H4 (cell line): Measurements from ENCODE around the gene GSG1L. TPM values are rescaled to one million over a fixed set of nuclear protein-coding genes. Genes with fewer than 3 reads are reported as not detected.
"Not testable (repeated sequence)": the region's sequence is repeated elsewhere in the genome, so short reads cannot be mapped to it uniquely, and the experiment has no call there.

Experiments used
- DNase-seq: peaks from one replicate; pipeline ENCODE4 v3.0.0-alpha.2; 2015; ENCODE audit warnings: low spot score
- total RNA-seq: library from RNA; depleted of rRNA; stranded (reverse); fragments of >200 nt; shearing (Covaris generic); gene quantifications from 2 replicates; pipeline ENCODE4 v1.2.3, GENCODE V29; 2014

GSG1L gene
- total RNA-seq, 1 experiment from 2014 or later = 0.08 TPM

DNA sequence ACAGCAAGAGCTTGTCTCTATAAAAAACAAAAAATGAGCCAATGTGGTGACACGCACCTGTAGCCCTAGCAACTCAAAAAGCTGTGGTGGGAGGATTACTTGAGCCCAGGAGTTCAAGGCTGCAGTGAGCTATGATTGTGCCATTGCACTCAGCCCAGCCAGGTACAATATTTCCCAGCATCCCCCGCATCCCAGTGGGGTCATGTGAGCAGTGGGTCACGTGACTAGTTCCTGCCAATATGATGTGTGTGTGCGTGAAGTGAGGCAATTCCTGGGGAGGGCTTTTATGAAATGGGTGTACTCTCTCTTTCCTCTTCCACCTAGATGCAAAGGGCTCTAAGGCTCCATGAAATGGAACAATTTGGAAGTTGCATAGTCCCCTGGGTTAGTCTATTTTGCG, 81.3 kb downstream of the GSG1L start:
- DNase-seq = no peak

DNA sequence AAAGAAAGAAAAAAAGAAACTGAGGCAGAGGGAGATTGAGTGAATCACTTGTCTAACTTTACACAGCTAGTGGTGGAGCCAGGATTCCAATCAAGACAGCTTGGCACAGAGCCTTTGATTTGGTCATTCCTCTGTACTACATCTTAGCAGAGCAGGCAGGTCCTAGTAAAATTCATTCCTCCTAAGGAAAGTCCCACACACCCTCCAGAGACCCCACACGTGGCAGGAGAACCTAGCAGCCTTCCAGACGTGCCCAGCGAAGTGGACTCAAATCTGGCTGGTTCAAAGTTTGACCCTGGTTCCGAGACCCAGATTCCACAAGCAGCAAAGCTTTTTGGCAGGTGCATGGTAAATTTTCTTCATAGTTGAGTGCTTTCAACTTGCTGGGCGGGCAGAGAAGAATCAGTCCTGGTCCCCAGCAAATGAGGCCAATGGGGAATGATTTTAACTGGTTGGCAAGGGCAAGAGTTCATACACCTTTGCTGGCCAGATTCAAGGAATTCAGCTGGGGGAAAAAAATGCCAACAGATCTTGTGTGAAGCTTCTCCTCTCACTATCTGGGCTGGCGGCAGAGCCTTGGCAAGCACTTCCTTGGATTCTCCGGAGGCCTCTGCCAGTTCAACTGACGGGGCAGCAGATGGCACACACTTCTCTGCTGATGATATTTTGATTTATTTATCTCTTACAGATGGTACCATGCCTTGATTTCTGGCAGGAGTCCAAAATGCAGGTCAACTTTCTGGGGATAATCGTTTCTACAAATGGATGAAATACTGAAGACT, 82.4 kb downstream of the GSG1L start:
- DNase-seq = no peak

DNA sequence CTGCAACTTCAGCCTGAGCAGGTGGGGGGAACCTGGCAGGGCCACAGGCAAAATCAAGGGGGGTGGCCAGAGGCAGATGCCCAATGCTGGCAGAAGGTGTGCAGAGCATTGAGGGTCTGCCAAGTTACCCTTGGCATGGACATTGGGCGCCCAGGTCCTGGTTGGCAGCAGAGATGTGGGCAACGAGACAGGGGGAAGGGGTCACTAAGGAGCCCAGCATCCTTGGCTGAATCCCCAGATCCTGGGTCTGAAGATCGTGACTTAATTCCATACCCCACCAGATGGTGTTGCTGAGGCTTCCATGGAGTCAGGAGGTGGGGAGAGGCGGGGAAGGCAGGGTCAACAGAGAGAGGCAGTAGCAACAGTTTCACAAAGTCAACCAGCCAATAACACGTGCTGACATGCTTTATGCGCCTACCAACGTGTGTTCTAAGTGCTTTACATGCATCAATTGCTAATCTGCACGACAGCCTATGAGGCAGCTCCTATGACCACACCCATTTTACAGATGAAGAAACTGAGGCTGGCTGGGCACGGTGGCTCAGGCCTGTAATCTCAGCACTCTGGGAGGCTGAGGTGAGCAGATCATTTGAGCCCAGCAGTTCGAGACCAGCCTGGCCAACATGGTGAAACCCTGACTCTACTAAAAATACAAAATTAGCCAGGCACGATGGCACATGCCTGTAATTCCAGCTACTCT, 83.3 kb downstream of the GSG1L start:
- DNase-seq = no peak

DNA sequence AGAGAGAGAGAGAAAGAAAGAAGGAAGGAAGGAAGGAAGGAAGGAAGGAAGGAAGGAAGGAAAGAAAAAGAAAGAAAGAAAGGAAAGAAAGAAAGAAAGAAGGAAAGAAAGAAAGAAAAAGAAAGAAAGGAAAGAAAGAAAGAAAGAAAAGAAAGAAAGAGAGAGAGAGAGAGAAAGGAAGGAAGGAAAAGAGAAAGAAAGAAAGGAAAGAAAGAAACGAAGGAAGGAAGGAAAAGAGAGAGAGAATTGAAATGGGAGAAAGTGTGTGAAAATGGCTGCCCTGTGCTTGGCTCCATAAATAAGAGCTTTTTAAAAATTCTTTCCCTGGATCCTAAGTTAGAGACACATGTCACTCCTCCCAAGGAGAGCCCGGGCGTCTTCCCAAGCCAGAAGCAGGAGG, 83.8 kb downstream of the GSG1L start:
- not testable (repeated sequence) for DNase-seq

DNA sequence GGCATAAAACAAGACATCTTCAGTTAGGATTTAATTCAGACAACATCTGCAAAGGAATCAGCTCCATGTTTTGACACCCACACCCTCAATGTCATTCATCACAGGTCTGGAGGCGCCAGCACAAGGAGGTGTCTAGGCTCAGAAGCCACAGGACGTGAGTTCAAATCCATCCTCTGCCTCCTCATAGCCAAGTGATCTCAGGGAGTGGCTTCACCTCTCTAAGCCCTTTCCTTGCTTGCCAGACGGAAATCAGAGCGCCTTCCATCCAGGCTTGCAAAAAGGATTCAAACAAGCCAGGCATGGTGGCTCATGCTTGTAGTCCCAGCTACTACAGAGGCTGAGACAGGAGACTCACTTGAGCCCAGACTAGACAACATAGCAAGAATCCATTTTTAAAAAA, 84.6 kb downstream of the GSG1L start:
- no peak for DNase-seq

DNA sequence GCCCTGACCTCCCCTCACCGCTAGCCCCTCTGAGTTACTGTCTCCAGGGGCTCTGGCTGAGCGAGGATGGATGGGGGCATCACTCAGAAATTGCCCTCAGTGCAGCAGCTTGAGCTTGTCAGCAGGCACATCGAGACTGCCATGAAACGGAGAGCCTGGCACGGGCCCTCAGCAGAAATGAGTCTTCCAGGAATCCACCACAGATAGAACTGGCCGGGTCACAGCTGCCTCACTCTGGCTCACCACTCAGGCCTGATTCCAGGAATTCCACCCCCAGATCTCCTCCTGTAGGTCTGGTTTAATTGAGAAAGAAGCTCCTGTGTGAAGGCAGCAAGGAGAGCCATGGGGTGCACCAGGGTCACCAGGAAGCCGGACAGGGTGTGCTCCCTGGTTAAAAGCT, 85.5 kb downstream of the GSG1L start:
- no peak for DNase-seq

DNA sequence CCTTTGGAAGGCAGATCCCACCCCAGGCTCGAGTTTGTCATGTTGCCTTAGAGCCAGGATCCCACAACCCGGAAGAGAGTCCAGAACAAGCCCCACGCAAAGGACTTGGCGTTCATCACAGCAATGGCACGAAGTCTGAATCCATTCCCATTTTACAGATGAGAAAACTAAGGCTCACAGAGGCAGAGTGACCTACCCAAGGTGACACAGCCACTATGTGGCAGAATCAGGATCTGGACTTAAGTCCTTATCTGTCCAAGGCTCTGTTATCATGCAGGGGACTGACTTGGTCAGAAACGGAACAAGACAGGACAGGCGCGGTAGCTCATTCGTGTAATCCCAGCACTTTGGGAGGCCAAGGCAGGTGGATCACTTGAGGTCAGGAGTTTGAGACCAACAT, 86.5 kb downstream of the GSG1L start:
- no peak for DNase-seq

DNA sequence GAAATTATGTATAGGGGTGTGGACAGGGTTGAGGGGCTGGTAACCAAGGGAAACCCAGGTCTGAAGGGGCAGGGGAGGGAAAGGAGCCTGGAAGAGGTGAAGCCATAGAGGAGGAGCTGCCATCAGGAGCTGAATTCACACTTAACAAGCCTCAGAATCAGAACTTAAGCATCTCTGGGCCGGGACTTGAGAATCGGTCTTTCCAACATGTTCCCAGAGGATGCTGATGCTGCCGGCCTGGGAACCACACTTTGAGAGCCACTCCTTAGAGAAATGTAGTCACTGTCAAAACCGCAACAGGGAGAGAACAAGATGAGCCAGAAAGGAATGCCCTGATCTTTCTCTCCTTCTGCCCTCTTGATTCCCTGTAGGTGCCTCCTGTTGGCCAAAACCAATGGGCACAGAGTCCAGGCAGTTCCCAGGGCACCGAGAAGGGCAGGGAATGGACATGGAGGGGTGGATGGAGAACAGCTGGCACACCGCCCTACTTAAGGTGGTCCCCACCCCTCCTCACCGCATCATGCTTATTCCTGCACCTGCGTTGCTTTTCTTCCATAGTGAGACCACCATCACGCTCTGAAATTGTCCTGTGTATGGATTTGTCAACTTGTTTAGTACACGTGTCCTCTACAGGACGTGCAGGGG, 88.5 kb downstream of the GSG1L start:
- DNase-seq = no peak

DNA sequence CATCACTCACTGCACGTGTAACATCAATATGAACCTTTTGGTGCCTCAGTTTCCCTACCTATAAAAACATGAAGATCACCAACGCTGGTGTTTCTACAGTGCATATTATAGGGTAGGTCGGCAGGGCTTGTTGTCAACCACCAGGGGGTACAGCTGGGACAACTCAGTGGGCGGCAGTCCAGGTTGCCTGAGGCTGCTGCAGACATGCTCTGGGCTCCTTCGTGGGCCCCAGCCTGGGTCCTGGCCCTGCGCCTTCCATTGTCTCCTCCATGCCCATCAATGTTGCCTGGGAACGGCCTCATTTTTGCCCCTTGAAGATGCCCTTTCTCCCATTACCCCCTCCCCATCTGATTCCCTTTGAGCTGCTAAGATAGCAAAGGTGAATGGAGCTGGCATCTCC, 89.8 kb downstream of the GSG1L start:
- DNase-seq = no peak

DNA sequence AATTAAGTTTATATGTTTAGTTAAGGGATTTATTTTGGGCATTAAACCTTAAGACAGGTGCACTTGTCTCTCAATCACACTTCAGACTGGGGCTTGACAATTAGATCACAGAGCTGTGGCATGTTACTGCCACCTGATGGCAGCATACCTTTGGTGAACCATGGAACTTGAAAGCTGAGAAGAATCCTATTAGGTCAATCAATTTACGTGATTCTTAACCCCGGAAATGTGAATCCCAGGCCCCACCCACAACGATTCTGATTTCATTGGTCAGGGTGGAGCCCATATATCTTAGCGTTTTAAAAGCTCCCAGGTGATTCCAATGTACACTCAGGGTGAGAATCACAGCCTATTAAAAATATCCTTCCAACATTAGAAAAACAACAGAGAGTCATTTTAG, 91.0 kb downstream of the GSG1L start:
- DNase-seq = peak; percentile 31

DNA sequence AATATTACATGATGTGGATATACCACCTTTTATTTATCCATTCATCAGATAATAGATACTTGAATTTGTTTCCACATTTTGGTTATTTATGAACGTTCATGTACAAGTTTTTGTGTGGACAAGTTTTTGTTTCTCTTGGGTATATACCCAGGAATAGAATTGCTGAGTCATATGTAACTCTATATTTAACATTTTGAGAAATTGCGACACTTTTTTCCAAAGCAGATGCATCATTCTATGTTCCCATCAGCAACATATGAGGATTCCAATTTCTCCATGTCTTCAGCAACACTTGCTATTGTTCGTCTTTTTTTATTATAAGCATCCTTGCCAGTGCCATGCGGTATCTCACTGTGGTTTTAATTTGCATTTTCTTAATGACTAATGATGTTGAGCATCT, 93.9 kb downstream of the GSG1L start:
- no peak for DNase-seq

DNA sequence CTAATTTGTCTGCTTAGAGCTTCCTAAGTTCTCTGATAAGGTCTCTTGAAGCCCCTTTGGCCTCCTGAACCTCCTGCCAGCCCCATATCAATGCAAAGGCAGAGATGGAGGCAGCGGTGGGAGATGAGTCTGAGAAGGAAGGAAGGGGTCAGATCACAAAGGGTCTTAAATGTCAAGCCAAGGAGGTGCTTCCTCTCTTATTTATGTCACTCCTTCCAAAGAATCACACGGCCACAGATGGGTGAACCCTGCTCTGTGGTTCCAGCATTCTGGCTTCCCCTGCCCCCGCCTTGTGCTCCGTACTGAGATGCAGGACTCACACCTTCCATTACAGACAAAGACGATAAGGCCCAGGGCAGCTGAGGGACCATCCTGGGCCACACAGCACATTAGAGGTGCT, 96.3 kb downstream of the GSG1L start:
- DNase-seq = no peak

DNA sequence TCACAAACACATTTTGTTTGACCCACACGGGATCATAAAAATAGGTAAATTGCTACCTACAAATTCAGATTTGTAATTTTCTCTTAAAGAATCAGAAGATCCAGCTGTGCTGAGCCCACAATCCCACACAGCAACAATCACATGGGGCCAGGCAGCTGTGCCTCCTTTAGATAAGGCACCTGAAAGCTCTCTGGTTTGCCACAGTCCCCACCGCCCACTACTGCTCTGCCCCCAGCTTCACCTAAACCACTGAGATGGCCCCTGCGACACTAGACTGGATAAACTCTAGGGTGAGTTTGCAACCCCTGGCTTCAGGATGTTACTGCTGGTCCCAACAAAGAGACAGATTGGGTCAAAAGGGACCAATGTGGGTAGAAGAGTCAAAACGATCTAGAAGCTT, 96.8 kb downstream of the GSG1L start:
- no peak for DNase-seq

DNA sequence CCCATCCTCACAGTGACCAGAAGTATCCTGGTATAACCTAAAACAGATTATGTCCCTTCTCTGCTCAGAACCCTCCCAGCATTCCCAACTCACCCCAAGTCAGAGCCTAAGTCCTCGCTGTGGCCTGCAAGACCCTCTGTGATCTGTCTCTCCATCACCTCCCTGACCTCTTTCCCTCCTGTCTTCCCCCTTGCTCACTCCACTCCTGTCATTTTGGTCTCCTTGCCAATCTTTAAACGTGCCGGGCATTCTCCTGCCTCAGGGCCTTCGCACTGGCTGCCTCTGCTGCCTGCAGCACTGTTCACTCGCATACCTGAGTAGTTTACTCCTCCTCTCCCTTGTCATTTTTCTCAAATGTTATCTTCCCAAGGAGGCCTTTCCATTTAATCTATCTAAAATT, 97.7 kb downstream of the GSG1L start:
- no peak for DNase-seq

DNA sequence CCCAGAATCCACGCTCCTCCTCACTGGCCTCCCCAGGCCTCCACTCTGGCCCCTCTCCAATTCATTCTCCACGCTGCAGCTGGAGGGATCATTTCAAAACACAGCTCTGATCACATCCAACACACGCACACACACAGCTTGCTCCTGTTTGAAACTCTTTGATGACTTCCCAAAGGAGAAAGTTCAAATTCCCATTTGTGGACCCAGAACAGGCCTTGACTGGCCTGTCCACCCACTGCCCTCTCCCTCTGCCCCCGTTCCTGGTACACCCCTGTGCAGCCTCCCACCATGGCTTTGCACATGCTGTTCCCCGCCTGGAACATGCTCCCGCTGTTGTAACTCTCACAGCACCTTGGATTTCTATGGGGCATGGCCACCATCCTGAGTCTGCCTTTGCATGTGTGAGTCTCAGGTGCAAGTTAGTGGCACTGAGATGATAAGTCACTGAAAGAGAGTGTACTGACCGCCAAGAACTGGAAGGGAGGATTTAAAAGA, 100.0 kb downstream of the GSG1L start:
- DNase-seq = no peak

DNA sequence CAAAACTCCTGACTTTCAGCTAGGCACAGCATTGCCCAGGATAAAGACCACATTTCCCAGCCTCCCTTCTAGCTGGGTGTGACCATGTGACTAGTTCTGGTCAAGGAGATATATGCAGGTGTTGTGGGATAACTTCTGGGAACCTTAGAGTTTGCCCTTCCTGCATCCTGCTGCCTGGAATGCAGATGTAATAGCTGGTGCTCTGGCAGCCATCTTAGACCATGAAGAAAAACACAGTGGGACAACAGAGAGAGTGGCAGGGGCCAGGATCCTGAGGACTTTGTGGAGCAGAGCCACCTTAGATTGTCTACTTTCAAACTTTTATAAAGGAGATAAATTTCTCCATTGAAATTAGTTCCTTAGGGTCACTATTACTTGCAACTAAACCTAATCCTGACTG, 101.3 kb downstream of the GSG1L start:
- no peak for DNase-seq

DNA sequence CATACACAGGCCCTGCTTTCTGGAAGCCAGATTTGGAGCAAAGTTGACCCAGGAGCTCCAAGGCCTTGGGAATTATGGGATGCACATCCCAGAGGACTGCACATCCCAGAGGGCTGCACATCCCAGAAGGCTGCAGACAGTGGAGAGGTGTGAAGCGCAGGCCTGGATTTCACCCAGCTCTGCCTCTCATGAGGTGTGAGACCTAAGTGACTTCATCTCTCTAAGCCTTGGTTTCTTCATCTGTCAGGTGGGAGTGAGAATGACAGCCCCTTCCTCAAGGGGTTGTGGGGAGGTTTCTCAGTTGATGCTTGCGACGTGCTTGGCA, 102.3 kb downstream of the GSG1L start:
- DNase-seq = no peak

DNA sequence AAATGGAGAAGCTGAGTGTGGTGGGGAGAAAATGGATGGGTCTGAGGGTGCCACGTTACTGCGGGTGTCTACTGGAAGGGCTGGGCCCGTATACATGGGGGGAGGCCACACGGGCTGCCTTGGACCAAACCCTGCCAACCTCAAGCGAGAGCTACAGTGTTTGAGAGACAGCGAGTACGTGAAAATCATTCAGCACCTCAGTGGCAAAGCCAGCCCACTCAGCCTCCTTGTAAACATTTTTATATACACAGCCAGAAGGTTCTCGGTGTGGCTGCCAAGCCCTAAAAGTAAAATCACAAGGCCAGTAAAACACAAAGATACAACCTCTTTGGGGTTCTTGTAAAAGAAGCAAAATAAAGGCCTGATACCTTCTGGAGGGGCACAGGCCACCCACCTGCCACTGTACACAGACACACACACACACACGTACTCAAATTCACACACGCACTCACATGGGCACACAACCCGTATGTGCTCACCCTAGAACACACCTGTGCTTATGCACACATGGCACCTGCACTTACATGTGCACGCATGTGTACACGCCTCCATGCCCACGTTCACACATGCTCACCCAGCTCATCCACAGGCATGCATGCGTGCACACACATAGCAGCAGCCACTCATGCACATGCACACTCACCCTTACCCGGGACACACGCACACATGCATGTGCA, 102.8 kb downstream of the GSG1L start:
- DNase-seq = no peak

DNA sequence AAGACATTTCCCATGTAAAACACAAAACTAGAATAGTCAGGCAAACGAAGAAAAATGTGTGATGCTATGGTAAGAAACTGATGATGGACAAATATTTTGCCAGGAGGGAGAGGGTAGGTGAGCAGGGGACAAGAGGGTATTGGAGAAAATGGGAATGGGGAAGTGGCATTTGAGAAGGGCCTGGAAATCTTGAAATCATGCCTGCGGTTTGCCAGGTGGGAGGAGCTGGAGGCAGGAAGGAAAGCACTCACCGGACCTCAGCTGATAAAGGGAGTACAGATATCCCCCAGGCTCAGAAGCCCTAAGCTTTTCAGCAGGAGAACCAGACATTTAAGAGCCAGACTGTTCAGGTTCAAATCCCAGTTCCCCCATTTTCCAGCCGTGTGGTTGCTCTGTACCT, 103.6 kb downstream of the GSG1L start:
- DNase-seq = no peak

DNA sequence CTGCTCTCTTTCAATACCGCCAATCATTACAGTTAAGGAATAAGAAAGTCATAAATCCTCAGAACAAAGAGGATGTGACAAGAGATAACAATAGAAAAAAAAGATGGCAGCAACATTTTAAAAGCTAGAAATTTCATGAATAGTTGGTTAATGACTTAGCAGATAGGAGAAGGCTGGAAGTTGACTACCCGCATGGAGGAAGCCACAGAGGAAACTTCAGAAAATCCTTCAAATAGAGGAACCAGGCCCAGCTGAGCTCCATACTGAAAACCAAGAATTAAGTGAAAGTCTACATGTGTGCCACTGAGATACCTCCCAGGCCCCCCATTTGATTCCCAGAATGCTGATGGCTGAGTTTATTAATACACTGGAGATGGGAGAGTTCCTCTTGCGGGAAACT, 109.3 kb downstream of the GSG1L start:
- DNase-seq = no peak

DNA sequence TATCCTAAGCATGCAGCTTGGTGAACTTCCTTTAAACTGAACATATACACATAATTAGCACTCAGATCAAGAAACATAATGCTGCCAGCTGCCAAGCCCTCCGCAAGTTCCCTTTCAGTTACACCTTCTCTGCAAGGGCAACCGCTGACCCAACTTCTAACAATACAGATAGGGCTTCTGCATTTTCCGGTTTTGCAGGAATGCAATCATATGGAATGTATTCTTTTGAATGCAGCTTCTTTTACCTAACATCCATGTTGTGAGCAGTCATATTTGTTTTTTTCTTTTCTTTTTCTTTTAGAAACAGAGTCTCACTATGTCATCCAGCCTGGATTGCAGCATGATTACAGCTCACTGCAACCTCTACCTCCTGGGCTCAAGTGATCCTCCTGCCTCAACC, 110.7 kb downstream of the GSG1L start:
- no peak for DNase-seq

DNA sequence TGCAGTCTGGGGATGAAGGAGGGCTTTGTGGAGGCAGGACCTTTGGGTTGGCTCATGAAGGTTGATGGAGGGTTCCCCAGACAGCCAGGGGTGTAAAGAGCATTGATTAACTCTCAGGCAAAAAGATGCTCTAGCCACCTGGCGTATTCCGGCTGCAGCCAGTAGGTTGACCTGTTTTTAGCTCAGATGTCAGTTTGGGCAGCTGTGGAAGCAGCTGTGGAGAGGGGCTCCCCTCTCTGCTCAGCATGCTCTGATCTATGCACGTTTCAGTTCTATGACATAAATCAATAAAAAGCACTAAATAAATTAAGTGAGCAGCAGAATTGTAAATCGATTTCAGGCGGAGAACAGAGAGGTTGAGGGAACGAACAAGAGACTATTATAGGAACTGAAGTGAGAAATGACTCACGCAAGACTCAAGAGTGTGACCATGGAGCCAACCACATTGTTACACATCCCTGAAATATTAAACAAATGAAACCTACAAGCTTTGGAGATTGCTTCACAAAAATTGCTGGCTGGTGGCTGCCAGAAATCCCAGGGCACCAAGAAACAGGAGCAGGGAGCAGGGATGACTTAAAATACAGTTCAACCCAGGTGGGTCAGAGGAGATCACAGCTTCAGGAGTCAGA, 111.9 kb downstream of the GSG1L start:
- DNase-seq = no peak
